HFF-Myc (cell line): ENCODE data around the gene CARD8.
A peak's percentile ranks its signal among the peaks of the same experiment; 100 is the strongest.
"Not testable (repeated sequence)": the region's sequence is repeated elsewhere in the genome, so short reads cannot be mapped to it uniquely, and the experiment has no call there.

ENCODE experiments used
- DNase-seq: peaks from one replicate; pipeline ENCODE4 v3.0.0-alpha.2; 2011; ENCODE audit warnings: low read depth; ENCODE audit errors: extremely low read depth
- H3K4me3 ChIP-seq: replicated peaks from 2 replicates; pipeline ENCODE4 v1.5.1; 2011; ENCODE audit warnings: low read depth, mild to moderate bottlenecking, control low read depth, low read length
- TF ChIP-seq, protein P1 (sequence below): IDR thresholded peaks from 2 replicates; pipeline ENCODE4 v1.5.1; 2012; ENCODE audit warnings: mild to moderate bottlenecking, low read depth, low read length, control low read depth; ENCODE audit errors: missing control alignments

The CARD8 gene

DNA sequence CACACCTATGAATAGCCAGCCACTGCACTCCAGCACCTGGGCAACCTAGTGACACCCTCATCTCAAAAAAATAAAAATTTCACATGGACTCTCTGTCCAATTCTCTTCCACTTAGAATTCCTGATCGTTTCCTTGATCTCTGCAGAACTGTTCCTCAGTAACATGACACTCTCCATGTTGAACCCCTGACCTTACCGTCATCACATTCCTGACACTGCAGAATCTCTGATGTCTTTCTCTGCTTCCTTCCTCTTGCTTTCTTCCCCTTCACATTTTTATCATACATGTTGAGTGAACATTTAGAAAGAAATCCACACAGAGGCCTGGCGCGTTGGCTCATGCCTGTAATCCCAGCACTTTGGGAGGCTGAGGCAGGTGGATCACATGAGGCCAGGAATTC lies 29.2 kb upstream of the CARD8 start:
- DNase-seq: no peak
- TF ChIP-seq, protein P1, sequence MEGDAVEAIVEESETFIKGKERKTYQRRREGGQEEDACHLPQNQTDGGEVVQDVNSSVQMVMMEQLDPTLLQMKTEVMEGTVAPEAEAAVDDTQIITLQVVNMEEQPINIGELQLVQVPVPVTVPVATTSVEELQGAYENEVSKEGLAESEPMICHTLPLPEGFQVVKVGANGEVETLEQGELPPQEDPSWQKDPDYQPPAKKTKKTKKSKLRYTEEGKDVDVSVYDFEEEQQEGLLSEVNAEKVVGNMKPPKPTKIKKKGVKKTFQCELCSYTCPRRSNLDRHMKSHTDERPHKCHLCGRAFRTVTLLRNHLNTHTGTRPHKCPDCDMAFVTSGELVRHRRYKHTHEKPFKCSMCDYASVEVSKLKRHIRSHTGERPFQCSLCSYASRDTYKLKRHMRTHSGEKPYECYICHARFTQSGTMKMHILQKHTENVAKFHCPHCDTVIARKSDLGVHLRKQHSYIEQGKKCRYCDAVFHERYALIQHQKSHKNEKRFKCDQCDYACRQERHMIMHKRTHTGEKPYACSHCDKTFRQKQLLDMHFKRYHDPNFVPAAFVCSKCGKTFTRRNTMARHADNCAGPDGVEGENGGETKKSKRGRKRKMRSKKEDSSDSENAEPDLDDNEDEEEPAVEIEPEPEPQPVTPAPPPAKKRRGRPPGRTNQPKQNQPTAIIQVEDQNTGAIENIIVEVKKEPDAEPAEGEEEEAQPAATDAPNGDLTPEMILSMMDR: no peak
- no peak overlapping the region for H3K4me3 ChIP-seq

DNA sequence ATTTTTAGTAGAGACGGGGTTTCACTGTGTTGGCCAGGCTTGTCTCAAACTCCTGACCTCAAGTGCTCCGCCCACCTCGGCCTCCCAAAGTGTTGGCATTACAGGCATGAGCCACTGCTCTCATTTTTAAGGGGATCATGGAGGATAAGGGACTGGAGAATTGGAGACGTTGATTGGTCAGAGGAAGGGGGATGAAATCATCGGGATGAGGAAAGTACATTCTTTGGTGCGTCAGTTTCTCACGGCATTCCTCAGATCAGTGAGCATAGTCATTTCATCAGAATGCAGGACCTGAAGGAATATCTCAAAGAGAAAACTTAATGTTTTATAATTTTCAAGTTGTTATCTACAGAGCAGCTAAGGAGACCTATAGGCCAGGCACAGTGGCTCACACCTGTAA lies 28.2 kb upstream of the CARD8 start:
- no peak for DNase-seq
- H3K4me3 ChIP-seq: no peak overlapping the region
- TF ChIP-seq, protein P1: no peak

DNA sequence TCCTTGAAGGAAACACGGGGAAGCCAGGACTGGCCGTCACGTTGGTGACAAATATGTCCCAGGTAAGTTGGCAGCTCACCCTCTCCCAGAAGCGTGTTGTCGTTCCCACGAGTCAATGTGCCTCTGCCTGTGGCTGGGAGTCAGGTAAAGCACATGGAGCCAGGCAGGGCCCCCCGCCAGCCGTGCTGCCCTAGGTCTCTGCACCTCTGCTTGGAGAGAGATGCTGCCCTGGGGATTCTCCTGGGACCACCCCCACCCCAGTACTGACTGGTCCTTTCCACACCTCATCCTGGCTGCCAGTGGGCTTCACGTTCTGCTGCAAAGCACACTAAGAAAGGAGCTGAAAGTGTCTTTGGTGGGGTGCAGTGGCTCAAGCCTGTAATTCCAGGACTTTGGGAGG lies 24.0 kb upstream of the CARD8 start:
- TF ChIP-seq, protein P1: no peak
- H3K4me3 ChIP-seq: no peak overlapping the region
- no peak for DNase-seq

DNA sequence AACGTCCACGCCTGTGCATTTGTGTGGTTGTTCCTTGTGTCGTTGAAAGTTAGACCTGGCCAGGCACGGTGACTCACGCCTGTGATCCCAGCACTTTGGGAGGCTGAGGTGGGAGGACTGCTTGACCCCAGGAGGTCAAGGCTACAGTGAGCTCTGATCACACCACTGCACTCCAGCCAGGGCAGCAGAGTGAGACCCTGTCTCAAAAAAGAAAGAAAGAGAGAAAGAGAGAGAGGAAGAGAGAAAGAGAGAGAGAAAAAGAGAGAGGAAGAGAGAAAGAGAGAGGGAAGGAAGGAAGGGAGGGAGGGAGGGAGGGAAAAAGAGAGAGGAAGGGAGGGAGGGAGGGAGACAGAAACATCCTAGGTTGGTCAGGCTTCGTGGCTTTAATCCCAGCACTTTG lies 19.2 kb upstream of the CARD8 start:
- TF ChIP-seq, protein P1: no peak
- no peak overlapping the region for H3K4me3 ChIP-seq
- DNase-seq: no peak

DNA sequence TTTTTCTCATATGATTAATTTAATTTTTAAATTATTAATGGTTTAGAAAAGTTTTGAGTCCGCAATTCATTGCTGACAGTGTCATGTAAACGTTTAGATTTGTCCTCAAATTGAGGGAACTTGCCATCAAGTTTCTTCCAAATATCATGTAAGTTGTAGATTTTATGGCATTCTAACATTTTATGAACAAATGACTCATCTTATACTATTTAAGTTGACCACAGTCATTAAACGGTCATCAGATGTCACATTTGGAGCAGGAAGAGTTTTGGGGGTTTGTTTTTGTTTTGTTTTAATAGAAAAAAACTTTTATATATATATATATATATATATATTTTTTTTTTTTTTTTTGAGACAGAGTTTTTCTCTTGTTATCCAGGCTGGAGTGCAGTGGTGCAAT lies 18.5 kb upstream of the CARD8 start:
- H3K4me3 ChIP-seq: no peak overlapping the region
- TF ChIP-seq, protein P1: no peak
- no peak for DNase-seq

DNA sequence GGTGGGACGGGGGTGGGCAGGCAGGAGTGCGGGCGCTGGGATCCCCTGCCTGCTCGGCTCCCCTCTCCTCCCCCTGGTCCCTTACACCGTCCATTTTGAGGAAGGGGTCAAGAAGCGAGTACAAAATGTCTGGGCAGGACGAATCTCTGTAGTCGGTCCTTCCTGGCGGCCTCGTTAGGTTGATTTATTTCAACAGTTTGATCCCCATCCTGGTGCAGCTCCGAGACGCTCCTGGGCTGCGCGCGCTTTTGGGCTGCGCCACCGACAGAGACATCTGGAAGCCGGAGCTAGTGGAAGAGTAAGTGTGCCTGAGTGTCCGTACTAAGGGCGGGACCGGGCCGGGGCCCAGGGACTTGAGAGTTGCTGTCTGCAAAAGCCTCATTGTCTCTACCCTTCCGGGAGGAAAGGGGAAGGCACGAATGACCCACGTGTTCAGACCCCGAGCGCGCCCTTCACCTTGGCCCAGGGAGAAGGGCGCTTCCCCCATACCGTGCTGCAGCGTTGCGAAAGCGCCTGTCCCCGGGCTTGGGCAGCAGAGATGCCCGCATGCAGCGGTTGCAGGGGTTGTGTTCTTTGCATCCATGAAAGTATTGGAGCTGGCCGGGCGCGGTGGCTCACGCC lies 15.9 kb upstream of the CARD8 start:
- DNase-seq: no peak
- peak overlapping the region; percentile 38 for H3K4me3 ChIP-seq
- TF ChIP-seq, protein P1: no peak

DNA sequence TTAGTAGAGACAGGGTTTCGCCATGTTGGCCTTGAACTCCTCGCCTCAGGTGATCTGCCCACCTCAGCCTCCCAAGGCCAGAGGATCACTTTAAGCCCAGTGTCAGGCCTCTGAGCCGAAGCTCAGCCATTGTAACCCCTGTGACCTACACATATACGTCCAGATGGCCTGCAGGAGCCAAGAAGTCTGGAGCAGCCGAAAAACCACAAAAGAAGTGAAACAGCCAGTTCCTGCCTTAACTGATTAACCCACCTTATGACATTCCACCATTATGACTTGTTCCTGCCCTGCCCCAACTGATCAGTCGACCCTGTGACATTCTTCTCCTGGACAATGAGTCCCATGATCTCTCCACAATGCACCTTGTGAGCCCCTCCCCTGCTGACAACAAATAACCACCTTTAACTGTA lies 13.9 kb upstream of the CARD8 start:
- not testable (repeated sequence) for H3K4me3 ChIP-seq, DNase-seq

DNA sequence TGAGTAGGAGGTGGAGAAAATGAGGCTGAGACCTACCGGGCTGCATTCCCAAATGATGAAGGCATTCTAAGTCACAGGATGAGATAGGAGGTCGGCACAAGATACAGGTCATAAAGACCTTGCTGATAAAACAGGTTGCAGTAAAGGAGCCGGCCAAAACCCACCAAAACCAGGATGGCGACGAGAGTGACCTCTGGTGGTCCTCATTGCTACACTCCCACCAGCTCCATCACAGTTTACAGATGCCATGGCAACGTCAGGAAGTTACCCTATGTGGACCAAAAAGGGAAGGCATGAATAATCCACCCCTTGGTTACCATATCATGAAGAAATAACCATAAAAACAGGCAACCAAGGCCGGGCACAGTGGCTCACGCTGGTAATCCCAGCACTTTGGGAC lies 9.6 kb upstream of the CARD8 start:
- not testable (repeated sequence) for H3K4me3 ChIP-seq, DNase-seq

DNA sequence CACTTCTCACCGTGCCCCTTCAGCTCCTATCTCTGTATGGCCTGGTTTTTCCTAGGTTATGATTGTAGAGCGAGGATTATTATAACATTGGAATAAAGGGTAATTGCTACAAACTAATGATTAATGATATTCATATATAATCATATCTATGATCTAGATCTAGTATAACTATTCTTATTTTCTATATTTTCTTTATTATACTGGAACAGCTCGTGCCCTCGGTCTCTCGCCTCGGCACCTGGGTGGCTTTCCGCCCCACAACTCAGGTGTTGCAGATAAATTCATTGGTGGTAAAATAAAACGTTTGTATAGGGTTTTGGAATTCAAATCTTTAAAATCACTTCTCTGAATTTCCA lies 4.6 kb upstream of the CARD8 start:
- peak overlapping the region; percentile 48 for H3K4me3 ChIP-seq
- DNase-seq: not testable (repeated sequence)

DNA sequence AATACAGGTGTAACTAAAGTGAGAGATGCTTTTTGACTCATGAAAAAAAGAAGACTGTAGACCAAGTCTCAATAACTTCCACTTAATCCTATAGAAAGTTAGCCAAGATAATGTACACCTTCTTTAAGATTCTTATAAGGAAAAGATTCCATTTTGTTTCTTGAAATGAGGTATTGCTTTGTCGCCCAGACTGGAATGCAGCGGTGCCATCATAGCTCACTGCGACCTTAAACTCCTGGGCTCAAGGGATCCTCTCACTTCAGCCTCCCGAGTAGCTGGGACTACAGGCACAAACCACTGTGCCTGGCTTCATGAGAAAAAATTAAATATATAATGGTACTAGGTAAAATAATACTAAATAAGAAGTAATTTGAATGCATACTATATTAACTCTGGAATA lies 3.3 kb upstream of the CARD8 start:
- not testable (repeated sequence) for H3K4me3 ChIP-seq

More for the DNA sequence above, 3.3 kb upstream of the CARD8 start:
- DNase-seq: not testable (repeated sequence)
